Kidney (tissue), 14 donors: ENCODE results near the gene GMNN. TPM values are rescaled to one million over a fixed set of nuclear protein-coding genes. Genes with fewer than 3 reads are reported as not detected.
"Not testable (repeated sequence)": the region's sequence is repeated elsewhere in the genome, so short reads cannot be mapped to it uniquely, and the experiment has no call there.

Source experiments
- DNase-seq, 5 donors: peaks; one replicate each; pipeline ENCODE4 v3.0.0-alpha.2; 2013 to 2020
- FAIRE-seq: peaks from 2 replicates; lab custom pipeline; 2012; peaks lifted over from hg19 to GRCh38; lab: Jason Lieb, UNC
- H3K27ac ChIP-seq, 2 donors: one replicate each; pipeline ENCODE4 v1.7.0; 2013; ENCODE audit warnings: low read depth in 2 of 2, low read length in 2 of 2, inconsistent platforms in 1 of 2
- H3K27me3 ChIP-seq: one replicate; pipeline ENCODE4 v1.7.1; 2013; ENCODE audit warnings: low read length, inconsistent platforms; ENCODE audit not compliant: control insufficient read depth, insufficient read depth
- H3K36me3 ChIP-seq, 3 donors: one replicate each; pipeline versions ENCODE4 v1.7.0 to v1.7.1; 2013; ENCODE audit warnings: low read length in 3 of 3, control low read depth in 1 of 3, inconsistent platforms in 1 of 3; ENCODE audit not compliant: insufficient read depth in 3 of 3, control insufficient read depth in 2 of 3
- H3K4me1 ChIP-seq, 3 donors: one replicate each; pipeline versions ENCODE4 v1.7.0 to v1.7.1; 2013; ENCODE audit warnings: low read length in 3 of 3, inconsistent platforms in 1 of 3, low read depth in 1 of 3; ENCODE audit not compliant: control insufficient read depth in 2 of 3, insufficient read depth in 2 of 3
- H3K4me3 ChIP-seq, 3 donors: one replicate each; pipeline versions ENCODE4 v1.7.0 to v1.8.1; 2013; ENCODE audit warnings: low read length in 3 of 3, control low read depth in 1 of 3, inconsistent platforms in 1 of 3
- H3K9ac ChIP-seq, 3 donors: one replicate each; pipeline versions ENCODE4 v1.7.0 to v1.7.1; 2013; ENCODE audit warnings: low read length in 3 of 3, control low read depth in 1 of 3, inconsistent platforms in 1 of 3
- H3K9me3 ChIP-seq, 3 donors: one replicate each; pipeline versions ENCODE4 v1.7.0 to v1.7.1; 2013; ENCODE audit warnings: low read length in 3 of 3, control low read depth in 1 of 3, inconsistent platforms in 1 of 3; ENCODE audit not compliant: control insufficient read depth in 2 of 3, insufficient read depth in 1 of 3
- intact Hi-C: fragments of 100-400 bp; cut with DNase I; formaldehyde crosslinking; loops from one replicate; pipeline ENCODE4 v1.11.1; 2022
- polyA plus RNA-seq: library from polyadenylated mRNA; stranded (reverse); fragments of 350-450 nt; fragmentation: Illumina TruSeq; extraction: RNeasy Lipid Tissue Mini Kit (QIAGEN cat#74804); gene quantifications from one replicate; pipeline ENCODE4 v1.2.3, GENCODE V29; 2014; ENCODE audit warnings: low read depth, low replicate concordance; ENCODE audit not compliant: insufficient read depth
- total RNA-seq: library from RNA; stranded (reverse); fragmentation: NEBNext Ultra II Directional; extraction: Animal tissue kit (Norgen Biotek cat#: 25700); gene quantifications from one replicate; pipeline ENCODE4 v1.2.1, GENCODE V29; 2021
- TF ChIP-seq, protein P1 (sequence below): IDR thresholded peaks from 3 replicates; pipeline ENCODE4 v1.5.1; 2012; ENCODE audit warnings: mild to moderate bottlenecking, moderate library complexity, borderline replicate concordance; ENCODE audit not compliant: insufficient read depth; ENCODE audit errors: extremely low read depth
- donor health status: control.
- donor health status: control.
- donor health status: control.
- donor health status: control.
- donor health status: control.
- donor health status: DM: yes; HTN: yes; CAD: no.
- donor health status: Normal renal cell carcinoma (clear cell type).

Gene GMNN
- total and polyA plus RNA-seq, 2 donors from 2014 or later = 13.0 to 26.7 TPM

DNA sequence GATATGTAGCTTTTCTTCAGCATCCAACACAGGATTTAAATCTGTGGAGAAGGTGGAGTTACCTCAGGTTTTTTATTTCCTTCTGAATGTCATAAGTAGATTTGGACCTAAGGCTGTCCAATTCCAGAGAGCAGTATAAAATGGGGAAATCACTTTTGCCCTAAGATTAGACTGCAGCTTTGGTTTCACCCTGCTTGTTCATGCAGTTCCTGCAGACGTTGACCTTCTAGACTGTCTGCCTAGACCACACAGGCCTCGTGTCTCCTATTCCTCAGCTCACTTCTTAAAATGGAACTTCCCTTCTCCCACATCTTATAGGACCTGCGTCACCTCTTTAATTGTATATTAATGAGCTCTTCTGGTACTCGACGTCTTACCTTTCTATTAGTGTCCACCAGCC is 29.8 kb upstream of the GMNN start:
- intact Hi-C loops = no loop called here
- Histone ChIP-seq H3K36me3 (no peaks in the 10 kb centered on the region), H3K4me3 (no peak overlapping the region), H3K9me3 (no peaks in the 10 kb centered on the region), H3K4me1 (no peaks in the 10 kb centered on the region), H3K27ac (no peak overlapping the region), H3K9ac (no peak overlapping the region), H3K27me3 (no peaks in the 10 kb centered on the region)
- FAIRE-seq (no peak), DNase-seq (no peak)
- TF ChIP-seq, protein P1, sequence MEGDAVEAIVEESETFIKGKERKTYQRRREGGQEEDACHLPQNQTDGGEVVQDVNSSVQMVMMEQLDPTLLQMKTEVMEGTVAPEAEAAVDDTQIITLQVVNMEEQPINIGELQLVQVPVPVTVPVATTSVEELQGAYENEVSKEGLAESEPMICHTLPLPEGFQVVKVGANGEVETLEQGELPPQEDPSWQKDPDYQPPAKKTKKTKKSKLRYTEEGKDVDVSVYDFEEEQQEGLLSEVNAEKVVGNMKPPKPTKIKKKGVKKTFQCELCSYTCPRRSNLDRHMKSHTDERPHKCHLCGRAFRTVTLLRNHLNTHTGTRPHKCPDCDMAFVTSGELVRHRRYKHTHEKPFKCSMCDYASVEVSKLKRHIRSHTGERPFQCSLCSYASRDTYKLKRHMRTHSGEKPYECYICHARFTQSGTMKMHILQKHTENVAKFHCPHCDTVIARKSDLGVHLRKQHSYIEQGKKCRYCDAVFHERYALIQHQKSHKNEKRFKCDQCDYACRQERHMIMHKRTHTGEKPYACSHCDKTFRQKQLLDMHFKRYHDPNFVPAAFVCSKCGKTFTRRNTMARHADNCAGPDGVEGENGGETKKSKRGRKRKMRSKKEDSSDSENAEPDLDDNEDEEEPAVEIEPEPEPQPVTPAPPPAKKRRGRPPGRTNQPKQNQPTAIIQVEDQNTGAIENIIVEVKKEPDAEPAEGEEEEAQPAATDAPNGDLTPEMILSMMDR = no peak

DNA sequence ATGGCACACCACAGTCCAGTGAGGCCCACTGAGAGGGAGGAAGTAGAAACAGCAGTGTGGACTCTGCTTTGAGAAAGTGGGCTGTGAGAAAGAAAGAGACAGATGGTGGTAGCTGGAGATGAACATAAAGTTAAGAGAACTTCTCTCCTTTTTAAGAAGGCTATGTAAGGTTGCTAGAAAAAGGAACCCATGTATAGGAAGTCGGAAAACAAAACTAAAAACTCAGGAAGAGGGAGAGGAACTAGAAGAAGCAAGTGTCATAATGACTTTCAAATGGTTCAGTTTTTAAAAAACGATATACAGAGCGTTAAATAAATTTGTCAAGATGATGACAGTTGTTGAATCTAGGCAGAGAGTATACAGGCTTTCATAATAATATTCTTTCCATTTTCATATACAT is 25.4 kb upstream of the GMNN start:
- no peak for FAIRE-seq

DNA sequence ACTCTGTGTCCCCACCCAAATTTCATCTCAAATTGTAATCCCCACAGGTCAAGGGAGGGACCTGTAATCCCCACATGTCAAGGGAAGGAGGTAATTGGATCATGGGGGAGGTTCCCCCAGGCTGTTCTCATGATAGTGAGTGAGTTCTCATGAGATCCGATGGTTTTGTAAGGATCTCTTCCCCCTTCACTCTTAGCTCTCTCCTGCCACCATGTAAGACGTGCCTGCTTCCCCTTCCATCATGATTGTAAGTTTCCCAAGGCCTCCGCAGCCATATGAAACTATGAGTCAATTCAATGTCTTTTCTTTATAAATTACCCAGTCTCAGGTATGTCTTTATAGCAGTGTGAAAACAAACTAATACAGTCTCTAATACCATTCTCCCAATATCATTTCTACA is 23.9 kb upstream of the GMNN start:
- H3K27ac ChIP-seq, H3K9me3 ChIP-seq, H3K4me1 ChIP-seq, H3K9ac ChIP-seq, H3K4me3 ChIP-seq, FAIRE-seq, intact Hi-C loops, DNase-seq, H3K36me3 ChIP-seq, H3K27me3 ChIP-seq: not testable (repeated sequence)

More for the DNA sequence above, 25.4 kb upstream of the GMNN start:
- no peak overlapping the region for H3K27ac ChIP-seq
- H3K4me1 ChIP-seq = no peaks in the 10 kb centered on the region
- no peaks in the 10 kb centered on the region for H3K36me3 ChIP-seq
- no peaks in the 10 kb centered on the region for H3K27me3 ChIP-seq
- intact Hi-C loops = no loop called here
- TF ChIP-seq, protein P1 = no peak
- DNase-seq = no peak
- no peak overlapping the region for H3K4me3 ChIP-seq
- H3K9me3 ChIP-seq = peaks cover 0 to 3% (median 0%) of the 10 kb centered on the region in 3 donors
- H3K9ac ChIP-seq = no peak overlapping the region

DNA sequence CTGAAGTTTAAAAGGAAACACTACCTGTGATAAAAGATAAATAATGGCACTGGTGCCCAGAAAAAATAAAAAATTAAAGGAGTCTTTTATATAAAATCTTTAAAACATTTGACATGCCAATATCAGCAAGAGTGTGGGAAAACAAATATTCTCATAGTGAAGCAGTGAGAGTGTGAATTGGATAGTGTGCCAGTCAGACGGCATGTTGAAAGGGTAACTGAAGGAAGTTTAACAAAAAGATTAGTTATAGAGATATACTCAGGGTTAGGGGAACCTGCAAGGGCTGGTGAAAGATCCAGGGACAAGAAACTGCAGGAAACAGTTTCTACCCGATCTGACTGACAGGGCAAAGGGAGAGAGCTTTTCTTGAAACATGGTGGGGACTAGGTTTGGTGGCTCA is 22.2 kb upstream of the GMNN start:
- TF ChIP-seq, protein P1 = no peak
- H3K9me3 ChIP-seq = peaks cover 0 to 3% (median 0%) of the 10 kb centered on the region in 3 donors
- intact Hi-C loops = no loop called here
- DNase-seq (no peak), FAIRE-seq (no peak)
- no peaks in the 10 kb centered on the region for H3K4me1 ChIP-seq
- no peak overlapping the region for H3K4me3 ChIP-seq
- H3K9ac ChIP-seq = no peak overlapping the region
- no peaks in the 10 kb centered on the region for H3K36me3 ChIP-seq
- no peak overlapping the region for H3K27ac ChIP-seq
- no peaks in the 10 kb centered on the region for H3K27me3 ChIP-seq
